Measurements from ENCODE around the gene MTMR12. TPM values are rescaled to one million over a fixed set of nuclear protein-coding genes. Genes with fewer than 3 reads are reported as not detected.

Gene MTMR12
- total and polyA plus RNA-seq, 10 donors, result 6.8 to 42.2 (median 27.9) TPM

GRCh38 chr5:32273821-32274220, 38.9 kb downstream of the MTMR12 start:
- intact Hi-C loops (cut with DNase I; ENCODE audit: low total_unique reads), result no loop called here
- Histone ChIP-seq H3K27ac (peak overlapping the region in 3 of 8 donors; percentile 22 to 61 (median 52)), H3K4me1 (peaks cover 13 to 59% (median 38%) of the 10 kb centered on the region in 6 donors), H3K4me3 (no peak overlapping the region), H3K27me3 (replicated peaks in 1 of 7) (no peaks in the 10 kb centered on the region), H3K36me3 (peaks cover 0 to 65% (median 46%) of the 10 kb centered on the region in 6 donors), H3K9me3 (no peaks in the 10 kb centered on the region)
- no peak for DNase-seq
- no peak for TF ChIP-seq POLR2AphosphoS5 (IDR thresholded peaks at IDR 0.05)
- no peak for TF ChIP-seq CTCF (IDR thresholded peaks at IDR 0.05 in 8 of 11, conservative IDR thresholded peaks at IDR 0.05 in 3 of 11)
- TF ChIP-seq POLR2A (IDR thresholded peaks at IDR 0.05), result no peak
- WGBS, 5 donors, result 84 to 96% (median 91%) methylated on average over 2 of the region's 2 CpGs

- intact Hi-C loops (cut with DNase I; ENCODE audit: low total_unique reads), result no loop called here
- H3K27ac ChIP-seq, result no peak overlapping the region
Observed at GRCh38 chr5:32272746-32273145, 40.0 kb downstream of the MTMR12 start.

GRCh38 chr5:32270946-32271345, 41.8 kb downstream of the MTMR12 start:
- DNase-seq, result no peak
- intact Hi-C loops (cut with DNase I; ENCODE audit: low total_unique reads), result no loop called here

More at GRCh38 chr5:32272746-32273145, 40.0 kb downstream of the MTMR12 start:
- Histone ChIP-seq H3K27me3 (replicated peaks in 1 of 7) (no peaks in the 10 kb centered on the region), H3K4me1 (peaks cover 13 to 49% (median 29%) of the 10 kb centered on the region in 6 donors), H3K9me3 (no peaks in the 10 kb centered on the region), H3K36me3 (peaks cover 0 to 76% (median 55%) of the 10 kb centered on the region in 6 donors), H3K4me3 (no peak overlapping the region)
- no peak for TF ChIP-seq CTCF (IDR thresholded peaks at IDR 0.05 in 8 of 11, conservative IDR thresholded peaks at IDR 0.05 in 3 of 11)
- TF ChIP-seq POLR2AphosphoS5 (IDR thresholded peaks at IDR 0.05), result no peak
- TF ChIP-seq POLR2A (IDR thresholded peaks at IDR 0.05), result no peak
- 97 to 100% (median 100%) methylated on average over 2 of the region's 2 CpGs for WGBS, 5 donors
- no peak for DNase-seq

GRCh38 chr5:32270178-32270577, 42.6 kb downstream of the MTMR12 start:
- H3K27ac ChIP-seq, result no peak overlapping the region
- peaks cover 0 to 23% (median 6%) of the 10 kb centered on the region in 6 donors for H3K4me1 ChIP-seq
- H3K9me3 ChIP-seq, result no peaks in the 10 kb centered on the region
- H3K36me3 ChIP-seq, result peaks cover 0 to 100% (median 77%) of the 10 kb centered on the region in 6 donors
- H3K4me3 ChIP-seq, result no peak overlapping the region
- WGBS, 5 donors, result 97 to 99% (median 98%) methylated on average over 4 of the region's 4 CpGs
- DNase-seq, result no peak
- H3K27me3 ChIP-seq (replicated peaks in 1 of 7), result no peaks in the 10 kb centered on the region
- intact Hi-C loops (cut with DNase I; ENCODE audit: low total_unique reads), result no loop called here
- TF ChIP-seq CTCF (IDR thresholded peaks at IDR 0.05 in 8 of 11, conservative IDR thresholded peaks at IDR 0.05 in 3 of 11), result no peak
- no peak for TF ChIP-seq POLR2A (IDR thresholded peaks at IDR 0.05)
- no peak for TF ChIP-seq POLR2AphosphoS5 (IDR thresholded peaks at IDR 0.05)

More at GRCh38 chr5:32270946-32271345, 41.8 kb downstream of the MTMR12 start:
- Histone ChIP-seq H3K36me3 (peaks cover 0 to 94% (median 71%) of the 10 kb centered on the region in 6 donors), H3K4me1 (peaks cover 2 to 31% (median 12%) of the 10 kb centered on the region in 6 donors), H3K4me3 (no peak overlapping the region), H3K27ac (no peak overlapping the region), H3K9me3 (no peaks in the 10 kb centered on the region), H3K27me3 (replicated peaks in 1 of 7) (no peaks in the 10 kb centered on the region)
- TF ChIP-seq POLR2A (IDR thresholded peaks at IDR 0.05) (no peak), POLR2AphosphoS5 (IDR thresholded peaks at IDR 0.05) (no peak), CTCF (IDR thresholded peaks at IDR 0.05 in 8 of 11, conservative IDR thresholded peaks at IDR 0.05 in 3 of 11) (no peak)
- 92 to 100% (median 96%) methylated on average over 1 of the region's 1 CpG for WGBS, 5 donors
